ENCODE data around the gene CACNA1G.

CACNA1G gene

GRCh38 chr17:50660042-50660886, 99.7 kb downstream of the CACNA1G start:
- DNase-seq = no peak

DNA sequence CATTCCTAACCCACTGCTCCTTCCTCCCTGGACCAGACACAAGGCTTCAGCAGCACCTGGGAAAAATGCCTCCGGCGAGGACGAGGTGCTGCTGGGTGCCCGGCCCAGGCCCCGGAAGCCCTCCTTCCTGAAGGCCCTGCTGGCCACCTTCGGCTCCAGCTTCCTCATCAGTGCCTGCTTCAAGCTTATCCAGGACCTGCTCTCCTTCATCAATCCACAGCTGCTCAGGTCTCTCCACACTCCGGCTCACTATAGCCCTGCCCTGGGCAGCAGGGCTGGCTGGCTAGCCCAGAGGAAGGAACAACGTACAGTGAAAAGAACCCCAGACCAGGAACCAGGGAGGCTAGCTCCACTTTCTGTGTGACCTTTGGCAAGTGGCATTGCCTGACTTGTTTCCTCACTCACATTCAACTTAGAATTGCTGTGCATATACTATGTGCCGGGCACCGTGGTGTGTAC, 100.4 kb downstream of the CACNA1G start:
- DNase-seq = no peak

- DNase-seq = peak; percentile 52
Measured at GRCh38 chr17:50661348-50661747, 100.8 kb downstream of the CACNA1G start.

- peak; percentile 85 for DNase-seq
Measured at GRCh38 chr17:50661795-50662391, 101.4 kb downstream of the CACNA1G start.

GRCh38 chr17:50662632-50663225, 102.2 kb downstream of the CACNA1G start:
- DNase-seq = no peak

GRCh38 chr17:50663812-50664374, 103.4 kb downstream of the CACNA1G start:
- DNase-seq = no peak

DNA sequence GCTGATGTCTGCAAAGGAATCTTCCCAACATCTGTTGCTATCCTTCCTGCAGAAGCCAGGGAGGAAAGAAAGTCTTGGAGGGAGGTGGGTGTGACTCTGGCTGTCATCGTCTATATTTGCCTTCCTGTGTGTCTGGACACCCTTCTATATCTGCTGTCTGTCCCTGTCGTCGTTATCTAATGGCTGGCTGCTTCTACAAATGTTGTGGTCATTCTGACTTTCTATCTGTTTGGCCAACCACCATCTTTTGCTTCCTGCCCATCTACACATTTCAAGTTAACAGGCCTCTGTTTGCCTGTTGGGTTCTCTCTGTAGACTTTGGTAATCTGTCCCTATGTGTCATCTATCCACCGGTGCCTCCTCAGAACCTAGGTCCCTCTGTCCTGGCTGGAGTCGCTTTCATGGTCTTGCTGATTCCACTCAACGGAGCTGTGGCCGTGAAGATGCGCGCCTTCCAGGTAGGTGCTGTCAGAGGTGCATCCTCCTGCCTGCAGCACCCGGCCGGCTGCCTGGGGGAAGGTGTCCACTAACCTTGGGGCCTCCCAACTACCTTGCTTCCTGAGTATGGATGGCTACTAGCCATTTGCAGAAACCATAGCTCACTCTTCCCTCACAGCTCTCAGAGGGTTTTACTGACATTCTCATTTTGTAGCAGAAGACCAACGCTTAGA, 104.4 kb downstream of the CACNA1G start:
- DNase-seq = no peak

DNA sequence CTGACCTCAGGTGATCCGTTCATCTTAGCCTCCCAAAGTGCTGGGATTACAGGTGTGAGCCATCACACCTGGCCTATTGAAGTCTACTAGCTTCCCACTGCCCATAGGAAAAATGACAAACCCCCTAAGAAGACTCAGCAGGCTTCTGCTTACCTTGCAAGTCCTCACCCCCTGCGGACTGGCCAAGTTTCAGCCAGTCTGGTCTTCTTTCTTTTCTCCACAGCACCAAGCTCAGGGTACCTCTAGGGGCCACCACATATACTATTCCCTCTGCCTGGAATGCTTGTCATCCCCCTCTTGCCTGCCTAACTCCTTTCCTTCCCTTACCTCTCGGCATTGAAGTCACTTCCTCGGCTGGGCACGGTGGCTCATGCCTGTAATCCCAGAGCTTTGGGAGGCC, 105.3 kb downstream of the CACNA1G start:
- no peak for DNase-seq

DNA sequence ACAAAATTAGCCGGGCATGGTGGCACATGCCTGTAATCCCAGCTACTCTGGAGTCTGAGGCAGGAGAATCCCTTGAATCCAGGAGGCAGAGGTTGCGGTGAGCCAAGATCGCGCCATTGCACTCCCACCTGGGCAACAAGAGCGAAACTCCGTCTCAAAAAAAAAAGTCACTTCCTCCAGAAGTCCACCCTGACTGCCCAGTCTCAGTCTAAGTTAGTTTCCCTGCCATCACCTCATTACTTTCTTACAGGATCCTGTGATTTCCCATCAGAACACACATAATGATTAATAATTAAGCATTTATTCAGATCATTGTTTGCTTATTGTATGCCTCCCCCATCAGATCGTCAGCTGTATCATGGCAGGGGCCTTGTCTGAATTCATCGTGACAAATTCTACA, 105.8 kb downstream of the CACNA1G start:
- no peak for DNase-seq

DNA sequence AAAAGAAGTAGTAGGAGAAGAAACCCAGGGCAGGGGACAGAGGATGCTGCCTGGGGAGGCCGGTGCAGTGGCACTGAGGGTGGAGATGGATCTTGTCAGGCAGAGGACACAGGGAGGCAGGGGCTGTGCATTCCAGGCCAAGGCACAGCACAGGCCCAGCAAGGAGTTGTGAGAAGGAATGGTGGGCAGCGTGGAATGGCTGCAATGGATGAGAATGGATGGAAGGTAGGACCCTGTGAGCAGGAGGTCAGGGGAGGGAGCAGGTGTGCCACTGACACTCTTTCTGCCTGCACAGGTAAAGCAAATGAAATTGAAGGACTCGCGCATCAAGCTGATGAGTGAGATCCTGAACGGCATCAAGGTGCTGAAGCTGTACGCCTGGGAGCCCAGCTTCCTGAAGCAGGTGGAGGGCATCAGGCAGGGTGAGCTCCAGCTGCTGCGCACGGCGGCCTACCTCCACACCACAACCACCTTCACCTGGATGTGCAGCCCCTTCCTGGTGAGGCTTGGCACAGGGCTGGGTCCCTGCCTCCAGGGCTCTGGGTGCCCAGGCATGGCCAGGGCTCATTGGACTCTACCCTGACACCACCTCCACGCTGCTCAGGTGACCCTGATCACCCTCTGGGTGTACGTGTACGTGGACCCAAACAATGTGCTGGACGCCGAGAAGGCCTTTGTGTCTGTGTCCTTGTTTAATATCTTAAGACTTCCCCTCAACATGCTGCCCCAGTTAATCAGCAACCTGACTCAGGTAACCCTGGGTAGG, 106.9 kb downstream of the CACNA1G start:
- no peak for DNase-seq

- DNase-seq = no peak
Measured at GRCh38 chr17:50668025-50668837, 107.7 kb downstream of the CACNA1G start.

- no peak for DNase-seq
Measured at GRCh38 chr17:50668838-50669581, 108.5 kb downstream of the CACNA1G start.

DNA sequence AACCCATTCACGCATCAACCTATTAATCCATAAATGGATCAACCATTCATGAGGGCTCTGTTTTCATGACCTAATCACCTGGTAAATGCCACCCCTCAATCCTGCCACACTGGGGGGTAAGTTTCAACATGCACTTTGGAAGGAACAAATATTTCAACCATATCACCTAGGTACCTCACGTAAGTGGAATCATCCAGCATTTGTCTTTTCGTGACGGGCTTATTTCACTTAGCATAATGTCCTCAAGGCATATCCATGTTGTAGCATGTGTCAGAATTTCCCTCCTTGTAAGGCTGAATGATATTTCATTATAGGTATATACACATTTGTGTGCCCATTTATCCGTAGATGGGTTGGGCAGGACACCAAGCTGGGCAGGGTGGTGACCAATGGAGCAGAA, 111.6 kb downstream of the CACNA1G start:
- no peak for DNase-seq

DNA sequence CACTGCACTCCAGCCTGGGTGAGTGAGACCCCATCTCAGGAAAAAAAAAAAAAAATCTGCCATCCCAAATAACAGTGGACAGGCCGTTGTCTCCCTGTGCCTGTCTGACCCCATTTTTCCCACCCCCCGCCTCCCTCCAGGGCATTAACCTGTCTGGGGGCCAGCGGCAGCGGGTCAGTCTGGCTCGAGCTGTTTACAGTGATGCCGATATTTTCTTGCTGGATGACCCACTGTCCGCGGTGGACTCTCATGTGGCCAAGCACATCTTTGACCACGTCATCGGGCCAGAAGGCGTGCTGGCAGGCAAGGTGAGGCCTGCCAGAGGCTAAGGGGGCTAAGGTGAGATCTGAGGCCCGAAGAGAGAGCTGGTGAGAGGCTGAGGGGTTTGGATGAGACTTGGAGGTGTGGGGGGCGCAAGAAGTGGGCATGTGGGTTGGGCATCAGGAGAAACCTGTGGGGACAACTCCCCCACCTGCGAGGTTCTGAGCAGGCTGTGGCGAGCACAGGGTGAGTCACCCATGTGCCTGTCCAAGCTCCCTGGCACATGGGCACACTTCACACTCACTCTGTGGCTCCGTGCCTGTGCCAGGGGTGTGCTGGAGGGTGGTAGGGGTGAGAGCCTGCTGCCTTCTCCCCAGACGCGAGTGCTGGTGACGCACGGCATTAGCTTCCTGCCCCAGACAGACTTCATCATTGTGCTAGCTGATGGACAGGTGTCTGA, 112.5 kb downstream of the CACNA1G start:
- DNase-seq = no peak

- DNase-seq = no peak
Measured at GRCh38 chr17:50675190-50675589, 114.7 kb downstream of the CACNA1G start.

DNA sequence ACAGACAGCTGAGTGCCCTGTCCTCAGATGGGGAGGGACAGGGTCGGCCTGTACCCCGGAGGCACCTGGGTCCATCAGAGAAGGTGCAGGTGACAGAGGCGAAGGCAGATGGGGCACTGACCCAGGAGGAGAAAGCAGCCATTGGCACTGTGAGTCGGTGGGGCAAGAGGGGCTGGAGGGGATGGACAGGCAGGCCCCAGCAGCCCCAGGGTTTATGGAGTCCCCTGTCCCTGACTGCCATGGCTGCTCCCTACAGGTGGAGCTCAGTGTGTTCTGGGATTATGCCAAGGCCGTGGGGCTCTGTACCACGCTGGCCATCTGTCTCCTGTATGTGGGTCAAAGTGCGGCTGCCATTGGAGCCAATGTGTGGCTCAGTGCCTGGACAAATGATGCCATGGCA, 115.1 kb downstream of the CACNA1G start:
- DNase-seq = no peak

- no peak for DNase-seq
Measured at GRCh38 chr17:50676065-50676975, 115.8 kb downstream of the CACNA1G start.

Data from DMS79 treated with DMSO at 0.1 percent for 48 hours (cell line).